Activated effector memory CD4-positive, alpha-beta T cell treated with Interleukin-2 at 50 U/mL for 16 hours (primary cell): Measurements from ENCODE around the gene CCDC9B.

Source experiments
- DNase-seq: peaks from one replicate; pipeline ENCODE4 v3.0.0-alpha.2; 2020

The CCDC9B gene

DNA sequence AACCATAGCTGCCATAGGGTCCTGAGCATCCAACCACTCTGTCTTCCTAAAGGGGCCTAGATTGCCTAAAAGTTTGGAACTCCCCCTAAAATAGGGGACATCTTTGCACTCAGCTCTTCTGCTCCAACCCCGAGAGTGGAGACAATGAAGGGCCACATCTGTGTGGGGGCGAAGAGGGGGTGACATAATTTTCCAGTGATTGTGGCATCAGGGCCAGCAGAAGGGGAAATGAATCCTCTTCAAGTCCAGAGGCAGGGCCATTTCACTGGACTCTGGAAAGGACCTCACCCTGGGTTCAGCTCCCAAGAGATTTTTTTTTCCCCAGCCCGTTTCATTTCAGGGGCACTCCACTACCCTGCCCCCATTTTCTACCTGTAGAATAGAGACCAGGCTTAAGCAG lies 53.2 kb downstream of the CCDC9B start:
- no peak for DNase-seq

DNA sequence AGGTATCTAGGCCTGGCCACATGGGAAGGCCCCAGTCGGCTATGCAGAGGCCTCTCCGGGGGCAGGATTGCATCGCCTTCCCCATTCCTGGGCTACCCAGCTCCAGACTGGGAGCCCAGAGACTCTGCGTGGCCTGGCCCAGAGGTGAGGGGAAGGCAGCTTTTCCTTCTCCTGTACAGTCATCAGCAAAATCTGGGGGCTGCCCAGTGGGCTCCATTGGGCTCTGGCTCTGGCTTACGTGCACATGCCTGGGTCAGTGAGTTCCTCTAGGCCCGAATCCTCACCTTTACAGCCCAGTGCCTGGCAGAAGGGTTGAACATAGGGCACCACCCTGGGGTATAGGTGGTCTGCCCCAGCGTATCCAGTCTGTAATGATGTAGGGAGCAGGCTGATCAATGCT lies 53.9 kb downstream of the CCDC9B start:
- DNase-seq = no peak

DNA sequence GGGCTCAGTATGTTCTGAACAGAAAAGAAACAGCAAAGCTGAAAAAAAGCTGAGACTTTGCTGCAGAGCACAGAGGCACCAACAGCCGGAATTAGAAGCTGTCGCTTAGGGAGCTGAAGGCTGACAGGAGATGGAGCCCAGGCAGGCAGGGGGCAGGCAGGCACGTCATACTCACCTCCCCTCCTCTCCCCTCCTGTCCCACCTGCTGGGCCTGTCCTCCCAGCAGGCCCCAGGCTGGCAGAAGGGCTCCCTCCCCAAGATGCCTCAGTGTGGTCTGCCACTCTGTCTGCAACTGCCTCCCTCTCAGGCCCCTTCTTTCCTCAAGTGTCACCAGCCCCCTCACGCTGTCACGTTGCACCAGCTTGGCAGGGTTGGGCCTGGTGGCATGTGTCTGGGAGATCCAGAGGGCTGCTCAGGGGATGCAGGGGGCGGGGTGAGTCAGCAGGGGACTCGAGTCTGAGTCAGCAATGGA lies 54.6 kb downstream of the CCDC9B start:
- DNase-seq = no peak

DNA sequence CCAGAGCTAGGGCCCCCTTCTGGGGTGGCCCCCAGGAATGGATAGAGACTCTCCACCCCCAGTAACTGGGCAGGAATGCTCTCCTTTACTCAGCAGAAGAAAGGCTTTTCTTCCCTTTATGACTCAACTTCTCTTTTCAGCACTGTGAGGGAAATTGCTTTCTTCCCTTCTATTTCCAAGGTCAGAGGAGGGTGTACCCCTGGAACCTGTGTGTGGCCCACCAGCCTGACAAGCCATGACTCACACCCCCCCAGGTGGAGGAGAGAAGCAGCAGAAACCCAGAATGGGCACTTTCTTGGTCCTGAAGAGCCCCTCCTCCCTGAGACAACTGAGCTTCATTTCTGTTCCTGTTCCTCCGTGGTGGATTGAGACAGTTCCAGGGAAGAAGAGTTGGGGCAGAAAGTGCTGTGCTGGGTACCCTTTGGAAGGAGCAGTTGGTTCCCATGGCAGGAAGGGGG lies 55.2 kb downstream of the CCDC9B start:
- DNase-seq = no peak

DNA sequence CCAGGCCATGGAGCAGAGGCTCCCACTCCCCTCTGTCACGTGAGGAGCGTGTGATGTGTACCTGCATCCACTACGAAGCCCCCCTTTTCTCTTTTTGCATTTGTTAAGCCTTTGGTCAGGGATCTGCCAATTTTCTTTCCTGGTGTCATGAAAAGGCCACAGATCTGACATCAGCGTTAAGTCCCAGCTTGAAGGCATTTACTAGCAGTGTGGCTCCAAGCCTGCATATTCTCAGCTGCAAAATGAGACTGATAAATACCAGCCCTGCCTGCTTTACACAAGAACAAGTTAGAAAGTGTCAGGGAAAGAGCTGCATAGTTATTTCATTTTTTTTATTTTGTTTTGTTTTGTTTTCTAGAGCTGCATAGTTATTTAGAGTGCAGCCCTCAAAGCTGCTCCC lies 55.6 kb downstream of the CCDC9B start:
- DNase-seq = no peak

DNA sequence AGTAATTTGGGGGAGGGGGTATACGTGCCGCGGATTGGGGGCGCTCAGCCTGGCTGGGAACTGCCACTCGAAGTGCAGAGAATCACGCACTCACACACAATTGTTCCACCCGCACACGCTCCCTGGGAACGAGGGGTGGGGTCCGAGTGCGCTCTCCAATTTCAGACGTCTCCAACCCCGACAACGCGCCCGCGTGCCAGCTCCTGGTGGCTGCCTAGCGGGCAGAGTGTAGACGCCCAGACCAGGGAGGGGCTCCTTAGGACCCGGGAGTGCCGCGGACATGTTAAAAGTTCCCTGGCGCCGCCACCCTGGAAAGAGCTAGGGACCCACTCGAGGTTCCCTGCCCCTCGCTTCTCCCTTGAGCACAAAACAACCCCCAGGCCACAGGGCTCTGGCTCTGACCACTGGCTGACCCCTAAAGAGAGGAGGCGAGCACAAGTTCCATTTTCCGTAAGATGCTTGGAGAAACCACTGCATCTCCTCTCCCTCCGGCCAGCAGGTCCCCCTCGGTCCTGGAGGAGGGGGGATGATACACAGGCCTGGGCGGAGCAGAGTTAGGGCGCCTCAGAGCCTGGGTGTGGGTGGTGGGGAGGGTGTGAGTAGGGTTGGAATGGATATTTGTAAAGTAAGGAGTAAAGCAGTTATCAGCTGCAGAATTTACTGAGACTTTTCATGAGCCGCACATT lies 57.0 kb downstream of the CCDC9B start:
- DNase-seq = no peak

DNA sequence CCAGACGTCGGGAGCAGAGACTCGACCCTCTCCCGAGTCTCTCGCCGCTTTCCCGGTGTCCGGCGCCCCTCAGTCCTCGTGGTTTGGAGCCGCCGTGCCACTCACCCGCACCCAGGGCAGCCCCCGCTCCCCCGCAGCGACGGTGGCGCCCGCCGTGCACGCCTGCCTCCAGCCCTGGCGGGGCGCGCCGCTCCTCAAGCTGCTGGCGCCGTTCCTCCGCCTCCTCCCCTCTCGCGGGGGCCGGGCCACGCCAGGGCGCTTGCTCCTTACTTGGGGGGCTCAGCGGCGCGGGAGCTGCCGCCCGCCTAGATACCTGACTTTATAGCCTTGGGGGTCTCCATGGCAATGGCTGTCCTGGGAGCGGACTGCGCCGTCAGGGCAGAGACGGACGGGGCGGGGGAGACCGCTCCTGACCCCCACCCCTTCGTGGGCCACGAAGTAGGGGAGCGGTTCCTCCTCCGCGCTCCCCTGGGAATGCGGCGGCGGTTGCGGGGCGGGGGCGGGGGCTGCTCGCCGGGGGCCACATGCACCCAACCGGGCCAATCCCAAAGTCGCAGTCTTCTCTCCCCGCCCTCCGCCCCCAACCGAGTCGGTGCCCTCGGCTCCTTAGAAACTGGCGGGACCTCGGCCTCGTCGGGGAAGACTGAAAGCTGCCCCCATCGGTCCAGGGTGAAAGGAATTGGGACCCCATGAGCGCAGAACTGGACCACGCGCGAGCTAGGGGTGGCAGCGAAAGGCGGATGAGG lies 57.7 kb downstream of the CCDC9B start, which contains the start of gene ANKRD63:
TSS of gene ANKRD63 (minus strand) at position 196 of the 746 bp plus-strand sequence. CDS start 478 bp downstream, outside the sequence.
- peak; percentile 18 for DNase-seq

DNA sequence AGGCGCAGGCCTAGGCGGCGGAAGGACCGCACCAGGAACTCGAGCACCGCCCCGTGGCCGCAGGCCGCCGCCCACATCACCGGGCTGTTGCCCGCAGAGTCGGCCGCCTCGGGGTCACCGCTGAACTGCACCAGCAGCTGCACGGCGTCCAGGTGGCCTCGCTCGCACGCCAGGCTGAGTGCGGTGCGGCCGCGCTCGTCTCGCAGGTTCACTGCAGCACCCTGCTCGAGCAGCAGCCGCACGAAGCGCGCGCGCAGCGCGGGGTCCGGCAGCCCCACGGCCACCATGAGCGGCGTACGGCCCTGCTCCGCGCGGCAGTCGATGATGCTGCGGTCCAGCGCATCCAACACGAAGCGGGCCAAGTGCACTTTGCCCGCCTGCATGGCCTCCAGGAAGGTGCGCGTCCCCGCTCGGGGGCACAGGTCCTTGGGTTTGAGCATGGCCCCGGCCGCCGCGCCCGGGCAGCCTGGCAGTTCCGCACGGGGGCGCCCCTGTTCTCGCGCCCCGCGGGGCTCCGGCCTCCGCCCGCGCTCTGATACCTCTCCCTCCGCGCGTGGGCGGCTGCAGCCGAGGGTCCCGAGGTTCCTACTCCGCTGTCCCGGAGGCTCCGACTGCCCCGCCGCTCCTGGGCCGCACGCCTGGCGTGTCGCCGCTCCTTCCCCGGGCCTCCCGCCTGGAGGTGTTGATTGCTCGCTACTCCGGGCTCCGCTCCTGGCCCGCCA lies 58.4 kb downstream of the CCDC9B start:
- peak; percentile 49 for DNase-seq

DNA sequence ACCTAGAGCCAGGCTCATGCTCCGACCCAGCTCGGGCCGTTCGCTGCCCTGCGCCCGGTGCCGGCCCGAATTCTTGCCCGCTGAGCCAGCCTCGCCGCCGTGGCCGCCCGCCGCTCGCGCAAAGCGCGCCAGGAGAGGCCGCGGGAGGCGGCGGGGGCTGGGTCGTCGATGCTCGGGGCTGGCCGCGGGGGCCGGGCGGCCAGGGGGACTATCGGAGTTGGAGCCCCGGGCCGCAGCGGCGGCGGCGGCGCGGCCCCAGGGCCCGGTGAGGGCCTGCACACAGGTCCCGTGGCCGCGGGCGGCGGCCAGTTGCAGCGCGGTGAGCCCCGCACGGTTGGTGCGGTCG lies 59.0 kb downstream of the CCDC9B start:
- no peak for DNase-seq
